ENCODE data around the gene STXBP6.
"Not testable (repeated sequence)": the region's sequence is repeated elsewhere in the genome, so short reads cannot be mapped to it uniquely, and the experiment has no call there.

STXBP6 gene

DNA sequence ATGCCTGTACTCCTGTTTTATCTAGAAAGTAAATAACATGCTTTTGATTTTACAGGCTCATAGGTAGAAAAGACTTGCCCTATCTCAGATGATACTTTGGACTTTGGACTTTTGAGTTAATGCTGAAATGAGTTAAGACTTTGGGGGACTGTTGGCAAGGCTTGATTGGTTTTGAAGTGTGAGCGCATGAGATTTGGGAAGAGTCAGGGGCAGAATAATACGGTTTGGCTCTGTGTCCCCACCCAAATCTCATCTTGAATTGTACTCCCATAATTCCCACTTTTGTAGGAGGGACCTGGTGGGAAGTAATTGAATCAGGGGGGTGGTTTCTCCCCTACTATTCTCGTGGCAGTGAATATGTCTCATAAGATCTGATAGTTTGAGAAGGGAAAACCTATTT lies 259.8 kb downstream of the STXBP6 start:
- DNase-seq = no peak

- DNase-seq = no peak
Observed at GRCh38 chr14:24789378-24789884, 260.5 kb downstream of the STXBP6 start.

- DNase-seq = no peak
Observed at GRCh38 chr14:24785698-24786097, 264.2 kb downstream of the STXBP6 start.

DNA sequence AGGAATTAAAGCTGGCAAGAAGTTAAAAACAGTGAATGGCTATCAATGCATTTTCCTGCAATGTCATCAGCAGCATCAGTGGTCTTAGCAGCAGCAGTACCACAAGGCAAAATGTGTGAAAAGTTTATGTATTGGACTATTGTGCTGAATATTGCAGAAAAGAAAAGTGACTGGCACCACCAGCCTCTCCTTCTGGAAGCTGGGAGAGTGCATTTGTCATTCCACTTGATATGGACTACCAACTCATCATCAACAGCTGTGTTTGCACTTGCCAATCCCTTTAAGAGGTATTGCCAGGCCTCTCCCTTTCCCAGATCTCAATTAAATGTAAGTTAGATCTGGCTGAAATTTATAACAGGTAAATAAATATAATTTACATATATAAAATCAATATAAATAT lies 265.0 kb downstream of the STXBP6 start:
- no peak for DNase-seq

- DNase-seq = no peak
Observed at GRCh38 chr14:24783791-24784190, 266.2 kb downstream of the STXBP6 start.

DNA sequence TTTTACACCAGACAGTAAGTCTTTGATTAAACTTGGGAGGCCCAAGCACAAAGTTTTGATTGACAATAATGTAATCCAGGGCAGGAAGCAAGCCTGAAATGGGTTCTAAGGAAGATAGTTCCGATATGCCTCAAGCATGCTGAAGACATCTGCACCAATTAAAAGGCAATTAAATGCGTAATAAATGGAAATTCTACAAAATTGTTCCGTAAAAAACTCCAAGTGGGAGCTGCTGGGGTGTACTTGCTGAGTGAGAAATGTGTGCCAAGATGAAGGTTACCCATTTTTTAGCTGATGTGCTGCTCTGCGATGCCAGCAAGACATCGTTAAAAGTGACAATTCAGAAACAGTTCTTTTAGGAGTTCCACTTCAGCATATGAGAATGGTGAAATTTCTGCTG lies 269.7 kb downstream of the STXBP6 start:
- DNase-seq = no peak

- no peak for DNase-seq
Observed at GRCh38 chr14:24777678-24778077, 272.3 kb downstream of the STXBP6 start.

DNA sequence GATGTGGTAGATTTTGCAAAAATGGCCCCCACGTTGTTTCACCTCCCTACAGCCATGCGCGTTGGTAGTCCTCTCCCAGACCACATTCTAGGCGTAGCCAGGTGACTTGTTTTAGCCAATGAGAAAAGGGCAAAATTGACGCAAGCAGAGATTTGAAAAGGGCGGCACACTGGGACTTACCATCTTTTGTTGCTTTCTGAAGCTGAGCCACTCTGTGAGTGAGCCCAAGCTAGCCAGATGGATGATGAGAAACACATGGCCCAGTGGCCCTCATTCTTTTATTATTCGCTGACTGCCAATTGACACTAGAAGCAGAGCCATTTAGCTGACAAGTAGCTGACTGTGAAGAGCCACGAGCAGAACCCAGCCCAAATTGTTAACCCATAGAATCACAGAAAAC lies 274.0 kb downstream of the STXBP6 start:
- DNase-seq = no peak

DNA sequence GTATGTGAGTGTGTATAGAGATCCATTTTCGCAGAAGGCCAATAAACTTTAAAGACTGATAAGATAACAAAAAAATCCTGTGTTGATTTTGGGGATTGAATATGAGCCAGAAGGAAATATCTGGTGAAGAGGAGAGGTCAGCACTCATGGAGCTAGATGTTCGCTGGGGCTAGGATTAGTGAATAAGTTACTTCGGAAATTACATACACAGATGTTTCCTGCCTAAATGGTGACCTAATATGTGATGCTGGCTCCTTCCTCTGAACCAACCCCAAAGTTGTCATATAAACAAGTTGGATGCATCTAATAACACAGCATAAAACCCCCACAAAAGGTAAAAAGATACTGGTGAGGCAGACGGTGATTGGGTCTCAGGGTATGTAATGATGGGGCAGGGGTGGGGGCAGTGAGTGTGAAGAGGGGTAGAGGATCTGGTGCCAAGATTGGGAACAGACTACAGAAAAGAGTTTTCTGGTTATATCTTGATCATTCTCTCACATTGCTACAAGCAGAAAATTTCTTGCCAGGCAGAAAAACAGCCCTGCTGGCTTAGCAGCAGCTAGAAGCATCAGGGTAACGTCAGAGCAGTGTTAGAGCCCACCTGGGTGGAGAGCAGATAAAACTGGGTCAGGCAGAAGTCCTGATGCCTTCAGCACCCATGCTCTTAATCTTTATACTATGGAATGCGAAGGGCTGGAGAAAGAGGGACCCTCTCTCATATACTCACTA lies 275.6 kb downstream of the STXBP6 start:
- no peak for DNase-seq

- not testable (repeated sequence) for DNase-seq
Observed at GRCh38 chr14:24773564-24773963, 276.4 kb downstream of the STXBP6 start.

DNA sequence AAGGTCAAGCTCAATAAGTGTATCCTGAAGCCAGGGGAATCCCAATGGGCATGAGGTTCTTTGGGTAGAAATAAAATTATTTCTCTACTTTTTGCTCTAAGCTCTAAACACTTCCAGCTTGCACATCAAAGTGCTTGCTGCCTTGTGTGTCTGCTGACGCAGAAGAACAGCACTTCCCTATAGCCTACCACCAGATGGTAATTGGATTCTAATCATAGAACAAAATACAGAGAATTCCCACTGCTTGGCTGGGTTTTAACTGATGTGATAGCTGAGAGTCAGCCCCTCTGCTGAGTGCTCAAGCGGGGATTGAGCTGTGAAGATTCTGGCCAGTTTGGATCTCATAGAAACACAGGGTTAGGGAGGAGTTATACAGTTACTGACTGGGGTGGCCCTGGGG lies 283.5 kb downstream of the STXBP6 start:
- no peak for DNase-seq

DNA sequence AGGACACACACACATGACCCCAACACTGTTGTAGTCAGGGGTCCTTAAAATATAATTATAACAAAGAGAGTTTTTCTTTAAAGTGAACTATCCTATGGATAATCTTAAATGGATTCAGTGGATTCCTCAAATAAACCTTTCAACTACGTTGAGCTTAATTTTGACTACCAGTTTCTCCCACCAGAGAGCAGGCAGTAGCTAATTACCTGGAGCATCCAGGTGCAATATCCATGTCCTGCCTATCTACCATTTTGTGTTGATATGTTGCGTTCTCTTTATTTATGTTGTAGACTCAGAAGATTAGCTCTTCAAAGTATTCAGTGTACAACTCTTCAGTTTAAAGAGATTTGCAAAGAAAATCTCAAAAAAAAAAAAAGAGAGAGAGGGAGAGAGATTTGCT lies 288.8 kb downstream of the STXBP6 start:
- no peak for DNase-seq

Measured in inflammatory macrophage treated with lipopolysaccharide for 1 hour (primary cell).